Keratinocyte (primary cell): Measurements from ENCODE around the gene PCK2. TPM values are rescaled to one million over a fixed set of nuclear protein-coding genes. Genes with fewer than 3 reads are reported as not detected.

Source experiments
- DNase-seq: peaks from one replicate; pipeline ENCODE4 v3.0.0-alpha.2; 2011; ENCODE audit warnings: low read depth, missing footprints, low spot score
- FAIRE-seq: peaks from 2 replicates; lab custom pipeline; 2011; peaks lifted over from hg19 to GRCh38; lab: Jason Lieb, UNC
- H2AFZ ChIP-seq: 2 replicates; pipeline ENCODE4 v1.6.0; 2012; ENCODE audit warnings: low read length, control low read depth, inconsistent platforms; ENCODE audit not compliant: control insufficient read depth
- H3K27ac ChIP-seq: 2 replicates; pipeline ENCODE4 v1.5.1; 2011; ENCODE audit warnings: low read length; ENCODE audit not compliant: control insufficient read depth, insufficient read depth
- H3K27me3 ChIP-seq: 3 replicates; pipeline ENCODE4 v1.6.0; 2011; ENCODE audit warnings: low read length; ENCODE audit not compliant: control insufficient read depth, insufficient read depth; ENCODE audit errors: extremely low read depth
- H3K36me3 ChIP-seq, 2 experiments: 2 replicates in 1 of 2; 3 replicates in 1 of 2; pipeline ENCODE4 v1.5.1; 2011; ENCODE audit warnings: low read length in 2 of 2, mild to moderate bottlenecking in 1 of 2; ENCODE audit not compliant: control insufficient read depth in 2 of 2, insufficient read depth in 2 of 2; ENCODE audit errors: extremely low read depth in 1 of 2
- H3K4me1 ChIP-seq: 3 replicates; pipeline ENCODE4 v1.5.1; 2011; ENCODE audit warnings: low read length; ENCODE audit not compliant: control insufficient read depth, insufficient read depth; ENCODE audit errors: extremely low read depth
- H3K4me2 ChIP-seq: 3 replicates; pipeline ENCODE4 v1.6.0; 2011; ENCODE audit warnings: low read depth, low read length; ENCODE audit not compliant: control insufficient read depth, insufficient read depth; ENCODE audit errors: extremely low read depth
- H3K4me3 ChIP-seq, 3 experiments: fragments of 200-600 bp in 1 of 3; sonication (generic) in 1 of 3; 2 replicates in 2 of 3; 3 replicates in 1 of 3; pipeline ENCODE4 v1.5.1; 2011 to 2016; ENCODE audit warnings: low read length in 3 of 3, mild to moderate bottlenecking in 3 of 3, control low read depth in 2 of 3, inconsistent platforms in 1 of 3, low read depth in 1 of 3, mixed read lengths in 1 of 3, mixed run types in 1 of 3, moderate library complexity in 1 of 3; ENCODE audit not compliant: control insufficient read depth in 2 of 3, insufficient read depth in 2 of 3; ENCODE audit errors: extremely low read depth in 1 of 3
- H3K79me2 ChIP-seq: 2 replicates; pipeline ENCODE4 v1.6.0; 2012; ENCODE audit warnings: low read length; ENCODE audit not compliant: control insufficient read depth, insufficient read depth
- H3K9ac ChIP-seq: 3 replicates; pipeline ENCODE4 v1.6.0; 2011; ENCODE audit warnings: low read length; ENCODE audit not compliant: control insufficient read depth, insufficient read depth; ENCODE audit errors: extremely low read depth
- H3K9me1 ChIP-seq: 3 replicates; pipeline ENCODE4 v1.6.0; 2011; ENCODE audit warnings: low read length; ENCODE audit not compliant: control insufficient read depth, insufficient read depth; ENCODE audit errors: extremely low read depth
- H3K9me3 ChIP-seq: 2 replicates; pipeline ENCODE4 v1.5.1; 2012; ENCODE audit warnings: low read depth, low read length; ENCODE audit not compliant: control insufficient read depth
- H4K20me1 ChIP-seq: 3 replicates; pipeline ENCODE4 v1.6.0; 2011; ENCODE audit warnings: low read length; ENCODE audit not compliant: control insufficient read depth, insufficient read depth; ENCODE audit errors: extremely low read depth
- CTCF ChIP-seq, 3 experiments: IDR thresholded peaks in 1 of 3; conservative IDR thresholded peaks in 1 of 3; optimal IDR thresholded peaks in 1 of 3; 2 replicates in 2 of 3; 3 replicates in 1 of 3; pipeline versions ENCODE3 to v1.5.1; 2011; ENCODE audit warnings: low read length in 3 of 3, mild to moderate bottlenecking in 3 of 3, moderate library complexity in 2 of 3, control low read depth in 1 of 3, inconsistent platforms in 1 of 3; ENCODE audit not compliant: insufficient read depth in 2 of 3; ENCODE audit errors: extremely low read depth in 1 of 3
- EZH2 ChIP-seq: IDR thresholded peaks from one replicate; pipeline ENCODE4 v1.6.1; 2012; ENCODE audit warnings: inconsistent platforms, mild to moderate bottlenecking, low read length, moderate library complexity
- dilution Hi-C: fragments of 300-500 bp; cut with MboI; formaldehyde crosslinking; loops from one replicate; pipeline ENCODE4 v1.7.0; 2020; ENCODE audit warnings: low sequenced_read_pairs; ENCODE audit not compliant: extremely low pct_ligation_motif_present
- polyA plus RNA-seq, 5 experiments: library from polyadenylated mRNA; depleted of rRNA in 3 of 5; stranded (reverse) in 3 of 5; stranded (forward) in 1 of 5; unstranded in 1 of 5; fragments of >200 nt; gene quantifications; 1 replicate in 1 of 5; 2 replicates in 3 of 5; 3 replicates in 1 of 5; pipeline versions ENCODE4 v1.2.1 to v1.2.3, GENCODE V29; 2011 to 2012; ENCODE audit warnings: missing spikeins in 2 of 5, low read depth in 1 of 5, low replicate concordance in 1 of 5

The PCK2 gene
- polyA plus RNA-seq, 1 donor (not counting 4 experiments of a cell fraction or from before 2014, with no cell fraction given): 16.6 TPM

- dilution Hi-C loops: no loop called here
- FAIRE-seq (no peak), DNase-seq (no peak)
- H3K79me2 ChIP-seq: no peaks in the 10 kb centered on the region
- H2AFZ ChIP-seq: peak overlapping the region; percentile 72
- H3K9ac ChIP-seq: peak overlapping the region; percentile 90
- peak overlapping the region; percentile 97 for H3K27ac ChIP-seq
- peaks cover 0 to 10% of the 10 kb centered on the region in 2 experiments for H3K36me3 ChIP-seq
- H3K4me3 ChIP-seq: peak overlapping the region; percentile 67 to 84 (median 68)
- H3K27me3 ChIP-seq: no peaks in the 10 kb centered on the region
- H3K4me2 ChIP-seq: peak overlapping the region; percentile 71
- peaks cover 21% of the 10 kb centered on the region for H3K4me1 ChIP-seq
- no peaks in the 10 kb centered on the region for H3K9me3 ChIP-seq
- H4K20me1 ChIP-seq: no peaks in the 10 kb centered on the region
- H3K9me1 ChIP-seq: no peaks in the 10 kb centered on the region
- no peak for TF ChIP-seq CTCF (optimal IDR thresholded peaks at IDR 0.05 in 1 of 3, IDR thresholded peaks at IDR 0.05 in 1 of 3, conservative IDR thresholded peaks at IDR 0.05 in 1 of 3; ENCODE audit: extremely low read depth in 1 of 3, insufficient read depth in 2 of 3, low read length in 3 of 3)
- no peak for TF ChIP-seq EZH2
These were observed 19.3 kb downstream of the PCK2 start for GRCh38 chr14:24113379-24113800.

GRCh38 chr14:24113801-24114531, 19.9 kb downstream of the PCK2 start:
- peak; percentile 44 for DNase-seq
- H4K20me1 ChIP-seq: no peaks in the 10 kb centered on the region
- H3K4me3 ChIP-seq: peak overlapping the region; percentile 67 to 84 (median 68)
- peaks cover 17% of the 10 kb centered on the region for H3K4me1 ChIP-seq
- TF ChIP-seq CTCF (optimal IDR thresholded peaks at IDR 0.05 in 1 of 3, IDR thresholded peaks at IDR 0.05 in 1 of 3, conservative IDR thresholded peaks at IDR 0.05 in 1 of 3; ENCODE audit: extremely low read depth in 1 of 3, insufficient read depth in 2 of 3, low read length in 3 of 3) (no peak), EZH2 (no peak)
- FAIRE-seq: no peak
- H3K9me3 ChIP-seq: no peaks in the 10 kb centered on the region
- peak overlapping the region; percentile 71 for H3K4me2 ChIP-seq
- peak overlapping the region; percentile 97 for H3K27ac ChIP-seq
- H3K79me2 ChIP-seq: no peaks in the 10 kb centered on the region
- no peaks in the 10 kb centered on the region for H3K9me1 ChIP-seq
- H3K27me3 ChIP-seq: no peaks in the 10 kb centered on the region
- H3K36me3 ChIP-seq: peaks cover 5 to 16% of the 10 kb centered on the region in 2 experiments
- peak overlapping the region; percentile 90 for H3K9ac ChIP-seq
- dilution Hi-C loops: no loop called here
- peak overlapping the region; percentile 72 for H2AFZ ChIP-seq
